ENCODE results near the gene SCFD2.

The SCFD2 gene

GRCh38 chr4:53014881-53015280, 351.0 kb downstream of the SCFD2 start:
- Histone ChIP-seq H3K27ac (replicated peaks) (no peak overlapping the region), H3K27me3 (ENCODE audit: insufficient read depth, poor library complexity, severe bottlenecking) (no peaks in the 10 kb centered on the region), H3K4me3 (replicated peaks; ENCODE audit: insufficient read depth, low read length) (no peak overlapping the region)
- no peak for TF ChIP-seq SPI1 (IDR thresholded peaks at IDR 0.05; ENCODE audit: borderline replicate concordance, low read depth)
- TF ChIP-seq CTCF (IDR thresholded peaks at IDR 0.05; ENCODE audit: insufficient read depth, low read length) = no peak
- no peak for TF ChIP-seq POLR2AphosphoS5 (IDR thresholded peaks at IDR 0.05; ENCODE audit: low read depth)
- no peak for TF ChIP-seq REST (IDR thresholded peaks at IDR 0.05; ENCODE audit: insufficient replicate concordance, low read depth)
- no peak for TF ChIP-seq GABPA (IDR thresholded peaks at IDR 0.05; ENCODE audit: low read depth)
- DNase-seq (ENCODE audit: low read depth in 1 of 2, low spot score in 1 of 2) = no peak

GRCh38 chr4:53013873-53014775, 351.7 kb downstream of the SCFD2 start:
- H3K27me3 ChIP-seq (ENCODE audit: insufficient read depth, poor library complexity, severe bottlenecking) = no peaks in the 10 kb centered on the region
- H3K4me3 ChIP-seq (replicated peaks; ENCODE audit: insufficient read depth, low read length) = no peak overlapping the region
- no peak for TF ChIP-seq REST (IDR thresholded peaks at IDR 0.05; ENCODE audit: insufficient replicate concordance, low read depth)
- TF ChIP-seq POLR2AphosphoS5 (IDR thresholded peaks at IDR 0.05; ENCODE audit: low read depth) = no peak

GRCh38 chr4:53012738-53013137, 353.1 kb downstream of the SCFD2 start:
- TF ChIP-seq GABPA (IDR thresholded peaks at IDR 0.05; ENCODE audit: low read depth) (no peak), SPI1 (IDR thresholded peaks at IDR 0.05; ENCODE audit: borderline replicate concordance, low read depth) (no peak), CTCF (IDR thresholded peaks at IDR 0.05; ENCODE audit: insufficient read depth, low read length) (no peak), POLR2AphosphoS5 (IDR thresholded peaks at IDR 0.05; ENCODE audit: low read depth) (no peak)
- H3K27ac ChIP-seq (replicated peaks) = no peak overlapping the region
- no peak for DNase-seq (ENCODE audit: low read depth in 1 of 2, low spot score in 1 of 2)

More at GRCh38 chr4:53013873-53014775, 351.7 kb downstream of the SCFD2 start:
- no peak for DNase-seq (ENCODE audit: low read depth in 1 of 2, low spot score in 1 of 2)
- no peak overlapping the region for H3K27ac ChIP-seq (replicated peaks)

GRCh38 chr4:53011259-53011905, 354.5 kb downstream of the SCFD2 start:
- Histone ChIP-seq H3K27ac (replicated peaks) (no peak overlapping the region), H3K4me3 (replicated peaks; ENCODE audit: insufficient read depth, low read length) (no peak overlapping the region), H3K27me3 (ENCODE audit: insufficient read depth, poor library complexity, severe bottlenecking) (no peaks in the 10 kb centered on the region)
- TF ChIP-seq POLR2AphosphoS5 (IDR thresholded peaks at IDR 0.05; ENCODE audit: low read depth) (no peak), GABPA (IDR thresholded peaks at IDR 0.05; ENCODE audit: low read depth) (no peak), REST (IDR thresholded peaks at IDR 0.05; ENCODE audit: insufficient replicate concordance, low read depth) (no peak), SPI1 (IDR thresholded peaks at IDR 0.05; ENCODE audit: borderline replicate concordance, low read depth) (no peak), CTCF (IDR thresholded peaks at IDR 0.05; ENCODE audit: insufficient read depth, low read length) (no peak)
- DNase-seq (ENCODE audit: low read depth in 1 of 2, low spot score in 1 of 2) = no peak

More at GRCh38 chr4:53012738-53013137, 353.1 kb downstream of the SCFD2 start:
- no peaks in the 10 kb centered on the region for H3K27me3 ChIP-seq (ENCODE audit: insufficient read depth, poor library complexity, severe bottlenecking)
- H3K4me3 ChIP-seq (replicated peaks; ENCODE audit: insufficient read depth, low read length) = no peak overlapping the region

Data from HL-60 (cell line).